AG20443 (cell line): ENCODE results near the gene RALGAPB.

Source experiments
- DNase-seq: peaks from one replicate; pipeline ENCODE4 v3.0.0; 2012; ENCODE audit warnings: low spot score, mixed read lengths

Gene RALGAPB

DNA sequence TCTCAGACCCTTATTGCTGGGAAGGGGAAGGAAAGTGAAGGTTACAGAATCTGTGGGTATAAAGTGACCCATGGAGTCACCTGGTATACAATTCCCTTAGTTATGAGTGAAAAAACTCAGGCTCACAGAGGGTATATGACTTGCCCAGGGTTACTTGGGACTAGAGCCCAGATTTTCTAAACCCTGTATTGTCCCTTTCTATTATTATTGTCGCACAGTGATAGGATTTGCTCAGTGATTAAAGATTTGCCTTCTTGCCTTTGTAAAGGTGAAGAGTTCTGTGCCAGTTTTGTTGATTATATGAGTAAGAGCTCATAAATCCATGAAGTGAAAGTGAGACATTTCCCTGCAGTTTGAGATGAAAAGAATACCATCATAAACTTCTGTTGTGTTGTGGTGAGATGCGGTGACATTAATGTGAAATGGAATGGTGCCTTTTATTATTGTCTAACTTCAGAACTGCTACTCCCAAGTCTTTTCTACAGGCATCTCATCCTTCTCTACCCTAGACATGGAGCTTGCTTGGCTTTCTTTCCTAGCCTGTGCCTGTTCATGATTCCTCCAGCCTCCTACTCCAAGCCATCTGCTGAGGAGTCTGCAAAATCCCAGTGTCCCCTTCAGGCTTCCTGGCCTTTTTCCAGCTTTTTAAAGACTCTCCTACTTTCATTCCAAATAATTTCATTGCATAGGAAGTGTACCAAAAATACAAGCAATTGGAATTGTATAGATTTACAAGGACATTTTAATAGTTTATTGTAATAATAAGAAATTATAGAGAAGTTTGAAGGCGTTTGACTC is 74.8 kb downstream of the RALGAPB start:
- no peak for DNase-seq

DNA sequence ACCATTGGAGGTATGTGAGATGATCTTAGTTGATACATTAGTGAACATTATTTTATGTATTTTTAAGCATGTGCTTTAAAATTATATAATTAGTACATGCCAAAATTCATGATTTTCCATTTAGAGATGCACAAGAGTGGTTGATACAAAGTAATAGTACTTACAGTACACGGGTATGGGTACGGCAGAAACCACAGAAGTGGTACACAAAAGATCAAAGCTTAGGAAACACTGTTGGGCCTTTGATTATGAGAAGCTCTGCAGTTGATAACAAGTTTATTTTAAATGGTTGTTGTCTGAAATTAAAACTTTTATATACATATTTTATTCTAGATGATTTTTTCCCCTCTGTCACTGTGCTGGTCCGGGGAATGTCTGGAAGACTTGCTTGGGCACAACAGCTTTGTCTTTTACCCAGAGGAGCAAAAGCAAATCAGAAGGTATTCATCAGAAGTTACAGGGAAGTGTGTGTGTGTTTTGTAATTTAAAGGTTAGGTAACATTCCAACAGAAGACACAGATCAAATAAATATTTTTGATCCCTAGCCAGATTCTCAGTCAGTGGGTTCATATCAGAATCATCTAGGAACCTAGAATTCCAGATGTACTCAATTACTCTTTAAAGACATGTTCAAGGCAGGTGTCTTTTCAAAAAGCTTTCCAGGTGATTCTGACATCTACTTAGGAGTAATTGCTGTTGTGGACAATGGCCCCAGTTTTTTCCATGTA is 75.9 kb downstream of the RALGAPB start:
- DNase-seq, result no peak

DNA sequence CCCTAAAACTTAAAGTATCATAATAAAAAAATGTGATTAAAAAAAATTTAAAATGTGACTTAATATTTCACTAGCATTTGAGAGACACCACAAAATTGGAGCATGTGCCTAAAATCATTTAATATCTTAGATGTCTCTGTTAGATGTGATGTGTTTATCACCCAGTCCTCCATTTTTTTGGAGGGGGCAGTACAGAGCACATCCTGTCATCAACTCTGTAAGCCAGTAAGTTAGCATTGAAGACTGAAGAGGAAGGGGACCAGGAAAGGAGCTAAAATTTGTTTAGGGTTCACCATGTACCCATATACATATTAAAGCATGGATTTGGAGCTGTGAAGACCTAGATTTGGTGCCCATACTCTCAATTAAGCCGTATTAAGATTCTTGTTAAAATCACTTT is 77.6 kb downstream of the RALGAPB start:
- DNase-seq, result no peak

DNA sequence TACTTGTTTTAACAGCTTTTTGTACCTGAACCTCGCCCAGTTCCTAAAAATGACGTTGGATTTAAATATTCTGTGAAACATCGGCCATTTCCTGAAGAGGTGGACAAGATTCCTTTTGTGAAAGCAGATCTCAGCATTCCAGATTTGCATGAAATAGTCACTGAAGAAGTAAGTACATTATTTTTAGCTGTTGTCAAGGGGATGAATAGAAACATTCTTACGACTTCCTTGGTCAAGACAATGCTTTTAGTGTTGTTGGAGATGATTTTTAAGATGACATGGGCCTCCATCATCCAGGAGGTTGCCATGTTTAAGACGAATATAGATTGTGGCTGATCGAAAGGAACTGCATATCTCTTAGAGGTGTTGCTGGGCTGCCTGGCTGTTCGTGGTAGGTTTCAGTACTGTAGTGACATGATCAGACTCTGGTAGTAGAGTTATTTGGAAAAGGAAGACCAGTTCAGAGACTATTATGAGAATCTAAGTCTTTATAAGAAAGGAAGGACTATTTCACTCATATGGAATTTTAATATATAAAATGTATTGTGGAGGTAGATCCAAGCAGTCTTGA is 78.5 kb downstream of the RALGAPB start:
- no peak for DNase-seq

DNA sequence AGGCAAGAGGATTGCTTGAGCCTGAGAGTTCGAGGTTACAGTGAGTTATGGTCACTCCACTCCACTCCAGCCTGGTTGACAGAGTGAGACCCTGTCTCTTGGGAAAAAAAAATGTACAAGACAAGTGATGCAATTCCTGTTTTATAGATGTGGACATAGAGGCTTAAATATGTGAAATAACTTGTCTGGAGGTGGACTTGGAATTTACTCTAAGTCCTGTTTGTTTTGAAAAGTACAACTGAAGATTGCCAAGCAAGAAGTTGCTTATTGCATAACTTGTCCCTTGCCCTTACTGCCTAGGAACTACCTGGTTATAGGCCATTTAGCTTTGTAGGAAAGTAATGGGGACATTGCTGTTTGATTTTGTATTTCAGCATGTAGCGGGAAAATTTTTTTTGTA is 82.3 kb downstream of the RALGAPB start:
- no peak for DNase-seq

DNA sequence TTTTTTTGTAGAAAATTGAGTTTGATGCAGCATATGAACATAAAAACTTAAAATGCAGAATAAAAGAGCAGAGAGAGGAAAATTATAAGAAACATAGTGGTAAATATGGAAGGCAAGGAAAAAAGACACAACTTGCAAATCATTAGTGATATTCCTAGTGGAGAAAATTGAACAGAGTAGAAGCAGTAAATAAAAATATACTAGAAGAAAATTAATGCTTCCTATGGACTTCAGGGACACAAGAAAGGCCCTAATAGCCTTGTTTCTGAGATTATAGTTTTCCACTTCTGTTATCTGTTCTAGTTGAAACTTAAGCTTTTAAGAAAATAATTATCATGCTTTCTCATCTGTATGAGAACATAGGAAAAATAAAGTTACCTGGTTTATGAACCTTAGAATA is 82.8 kb downstream of the RALGAPB start:
- no peak for DNase-seq

DNA sequence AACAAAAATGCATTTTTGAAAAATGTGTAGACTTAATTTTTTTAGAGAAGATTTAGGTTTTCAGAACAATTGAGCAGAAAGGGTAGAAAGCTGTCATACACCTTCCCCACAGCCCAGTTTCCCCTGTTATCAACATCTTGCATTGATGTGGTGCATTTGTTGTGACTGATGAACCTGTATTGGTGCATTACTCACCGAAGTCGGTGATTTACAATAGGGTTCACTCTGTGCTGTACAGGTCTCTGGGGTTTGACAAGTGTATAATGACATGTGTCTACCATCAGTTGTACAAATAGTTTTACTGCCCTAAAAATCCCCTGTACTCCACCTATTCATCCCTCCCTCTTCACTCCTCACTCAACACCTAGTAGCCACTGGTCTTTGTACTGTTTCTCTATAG is 84.5 kb downstream of the RALGAPB start:
- DNase-seq, result no peak

DNA sequence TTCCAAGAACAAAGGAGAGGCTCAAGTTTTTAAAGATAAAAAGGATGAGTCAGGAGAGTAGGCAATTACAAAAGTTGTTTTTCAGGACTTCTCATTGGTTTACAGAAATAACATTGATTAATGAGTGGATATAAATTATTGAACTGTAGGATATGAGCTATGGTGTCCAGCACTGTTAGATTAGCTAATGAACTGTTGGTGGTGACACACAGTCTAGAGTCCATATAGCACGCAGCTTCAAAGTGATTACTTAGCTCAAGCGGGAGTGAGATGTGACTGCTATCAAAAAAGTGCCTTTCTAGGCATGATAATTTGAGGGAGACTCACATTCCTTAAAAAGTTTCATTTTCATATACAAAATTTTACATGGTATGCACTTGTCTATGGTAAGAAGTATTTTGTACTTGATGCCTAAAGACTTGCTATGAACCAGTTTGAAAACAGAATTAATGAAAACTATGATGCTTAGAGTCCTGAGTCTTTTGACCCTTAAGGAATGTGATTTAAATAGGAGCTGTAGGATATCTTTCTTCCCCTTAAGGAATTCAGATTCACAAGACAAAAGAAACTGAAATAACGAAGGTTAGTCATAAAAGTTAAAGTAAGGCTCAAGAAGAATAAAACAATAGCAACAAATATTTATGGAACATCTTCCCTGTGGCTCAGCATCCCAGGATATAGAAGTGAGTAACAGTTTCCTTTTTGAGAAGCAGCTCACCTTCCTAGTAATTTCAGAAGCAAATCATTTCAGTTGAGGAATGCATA is 86.1 kb downstream of the RALGAPB start:
- DNase-seq, result no peak

DNA sequence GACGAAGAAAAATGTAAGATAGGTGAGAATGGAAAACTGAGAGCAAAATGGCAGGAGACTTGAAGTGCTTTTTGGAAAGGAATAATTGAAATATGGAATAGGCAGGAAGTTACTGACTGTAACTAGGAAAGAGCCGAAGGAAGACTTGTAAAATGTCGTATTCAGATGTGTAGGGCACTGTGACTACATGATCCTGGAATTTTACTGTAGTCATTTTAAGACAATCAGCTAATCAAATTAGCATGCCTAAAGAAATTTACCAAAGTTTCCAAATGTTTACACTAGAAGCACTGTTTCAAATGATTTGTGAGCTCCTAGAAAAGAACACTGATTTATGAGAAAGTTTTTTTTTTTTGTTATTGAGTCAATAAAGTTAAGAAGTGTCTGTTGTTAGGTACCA is 87.1 kb downstream of the RALGAPB start:
- no peak for DNase-seq

DNA sequence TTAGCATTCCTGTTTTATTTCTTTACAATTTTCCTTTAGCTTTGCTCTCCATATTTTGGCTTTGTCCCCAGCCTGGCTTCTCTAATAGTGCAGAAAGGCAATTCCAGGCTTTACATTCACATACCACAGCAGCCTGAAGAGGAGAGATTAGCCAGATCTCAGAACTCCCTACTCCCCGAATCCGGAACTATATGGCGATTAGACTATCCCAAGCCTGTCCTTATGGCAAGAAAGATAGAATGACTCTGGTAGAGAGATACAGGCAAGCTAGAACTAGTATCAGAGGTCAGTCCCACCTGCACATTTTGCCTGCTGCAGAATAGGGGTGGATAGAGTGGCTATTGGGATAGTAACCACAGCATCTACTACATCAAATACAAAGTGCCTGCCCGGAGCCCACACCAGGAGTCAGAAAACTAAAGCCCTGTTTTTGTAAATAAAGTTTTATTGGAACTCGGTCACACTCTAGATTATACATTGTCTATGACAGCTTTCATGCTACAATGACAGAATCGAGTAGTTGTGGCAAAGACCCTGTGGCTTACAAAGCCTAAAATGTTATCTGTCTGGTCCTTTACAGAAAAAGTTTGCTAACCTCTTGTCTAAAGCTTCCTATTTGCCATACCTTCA is 91.3 kb downstream of the RALGAPB start:
- no peak for DNase-seq

DNA sequence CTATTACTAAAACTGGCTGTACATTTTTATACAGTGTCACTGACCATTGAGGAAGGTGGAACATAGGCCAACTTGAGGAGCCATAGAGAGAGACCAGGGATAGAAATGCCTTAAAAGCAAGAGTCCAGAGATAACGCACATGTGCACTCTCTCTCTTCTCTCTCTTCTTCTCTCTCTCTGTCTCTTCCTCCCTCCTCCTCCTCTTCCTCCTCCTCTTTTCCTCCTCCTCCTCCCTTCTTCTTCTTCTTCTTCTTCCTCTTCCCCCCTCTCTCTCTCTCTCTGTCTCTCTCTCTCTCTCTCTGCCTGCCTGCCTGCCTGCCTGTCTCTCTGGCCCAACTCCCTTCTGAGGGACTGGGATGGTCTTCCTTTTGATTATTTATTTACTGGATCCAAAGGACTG is 92.0 kb downstream of the RALGAPB start:
- DNase-seq, result no peak

DNA sequence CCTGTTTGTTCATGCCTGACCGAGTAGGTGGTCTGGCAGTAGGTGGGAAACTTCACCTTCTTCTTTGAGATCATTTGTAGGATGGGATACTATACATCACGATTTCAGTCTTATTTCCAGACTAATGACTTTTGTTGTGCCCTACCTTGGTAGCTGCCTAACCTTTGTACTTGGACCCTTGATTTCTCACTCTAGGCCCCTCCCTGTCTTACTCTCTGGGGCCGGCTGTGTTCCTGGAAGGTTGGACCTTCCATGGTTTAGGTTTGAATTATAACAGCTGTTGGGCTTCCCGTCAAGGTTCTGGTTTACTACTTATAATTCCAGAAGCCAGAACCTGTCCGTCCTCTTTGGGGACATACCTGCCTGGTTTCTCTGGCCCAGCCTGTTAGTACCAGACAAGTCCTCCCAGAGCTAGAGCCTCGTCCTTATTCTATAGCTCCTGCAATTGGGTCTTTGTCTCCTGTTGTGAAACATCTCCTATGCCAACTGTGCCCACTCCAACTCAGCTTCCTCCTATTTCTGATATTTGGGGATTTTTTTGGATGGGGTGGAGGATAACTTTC is 93.5 kb downstream of the RALGAPB start:
- no peak for DNase-seq

DNA sequence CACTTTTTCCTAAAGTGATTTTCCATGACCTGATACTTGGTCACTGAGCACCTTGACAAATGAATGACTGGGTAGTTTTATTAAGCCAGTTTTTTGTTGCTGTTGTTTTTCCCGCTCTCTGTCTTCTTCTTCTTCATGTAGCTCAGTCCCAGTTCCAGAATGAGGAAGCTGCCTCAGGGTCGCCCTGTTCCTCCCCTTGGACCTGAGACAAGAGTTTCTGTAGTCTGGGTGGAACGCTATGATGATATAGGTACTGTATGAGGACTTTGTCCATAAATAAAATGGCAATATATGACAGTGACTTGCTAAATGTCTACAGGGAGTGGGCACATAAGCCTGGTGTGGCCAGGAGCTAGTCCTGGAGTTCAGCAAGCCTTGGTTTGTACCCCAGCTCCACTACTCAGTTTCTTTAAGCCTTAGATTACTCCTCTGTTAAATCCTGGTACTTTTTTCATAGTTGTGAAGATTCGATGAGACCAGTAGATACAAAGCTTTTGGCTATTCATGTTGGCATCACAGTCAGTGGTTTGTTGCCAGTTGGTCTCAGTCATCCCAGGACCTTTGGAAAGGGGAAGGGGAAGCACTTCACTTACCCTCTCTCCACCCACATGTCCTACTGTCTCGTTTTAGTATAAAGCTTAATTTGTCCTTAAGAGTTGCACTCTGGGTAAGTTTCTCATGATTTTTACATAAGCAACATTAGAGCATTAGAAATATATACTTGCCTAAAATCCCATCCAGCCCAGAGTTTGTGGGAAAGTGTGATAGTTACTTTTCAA is 97.3 kb downstream of the RALGAPB start:
- no peak for DNase-seq

DNA sequence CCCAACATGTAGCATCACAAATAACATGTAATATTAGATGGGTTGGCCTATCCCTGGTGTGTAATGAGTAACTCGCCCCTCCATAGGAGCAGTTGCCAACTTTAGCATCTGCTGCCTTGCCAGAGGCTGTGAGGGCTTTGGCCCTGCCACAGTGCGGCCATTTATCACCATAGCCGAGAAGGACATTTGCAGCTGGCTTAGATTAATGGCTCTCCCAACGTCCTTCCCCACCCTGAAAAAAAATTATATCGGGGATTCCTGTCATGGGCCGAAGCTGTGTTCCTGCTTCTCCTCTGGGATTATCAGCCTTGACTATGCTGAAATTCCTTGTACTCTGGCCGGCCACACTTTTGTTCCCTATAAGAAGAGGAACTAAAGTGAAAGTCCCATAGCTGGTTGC is 100.8 kb downstream of the RALGAPB start:
- no peak for DNase-seq

DNA sequence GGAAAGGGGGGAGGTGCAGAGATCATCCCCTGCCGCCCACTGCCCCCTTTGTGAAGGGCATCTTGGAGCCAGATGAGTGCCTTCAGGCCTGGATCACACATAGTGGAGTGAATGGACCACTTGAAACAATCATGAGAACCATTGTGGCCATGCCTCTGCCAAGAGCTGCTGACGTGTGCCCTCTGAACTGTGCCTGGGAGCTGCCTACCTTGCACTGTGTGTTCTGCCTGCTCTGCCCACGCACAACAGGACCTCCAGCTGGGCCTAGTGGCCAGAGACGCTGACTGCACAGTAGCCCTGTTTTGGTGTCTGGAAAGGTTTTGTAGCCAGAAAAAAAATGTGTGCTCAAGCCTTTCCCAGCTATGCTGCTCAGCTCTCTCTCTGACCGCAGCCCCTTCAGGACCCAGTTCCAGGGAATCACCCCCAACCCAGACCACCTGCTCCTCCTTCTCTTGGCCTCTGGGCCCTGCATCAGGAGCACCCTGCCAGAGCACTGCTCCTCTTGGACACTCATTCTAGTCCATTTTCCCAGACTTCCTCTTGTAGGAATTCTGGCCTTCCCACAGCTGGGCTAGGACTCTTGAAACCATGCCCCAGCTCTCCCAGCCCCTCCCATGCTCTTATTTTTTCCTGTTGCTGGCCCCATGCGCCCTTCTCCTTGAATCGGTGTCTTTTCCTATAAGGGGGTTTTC is 106.7 kb downstream of the RALGAPB start:
- DNase-seq, result no peak

DNA sequence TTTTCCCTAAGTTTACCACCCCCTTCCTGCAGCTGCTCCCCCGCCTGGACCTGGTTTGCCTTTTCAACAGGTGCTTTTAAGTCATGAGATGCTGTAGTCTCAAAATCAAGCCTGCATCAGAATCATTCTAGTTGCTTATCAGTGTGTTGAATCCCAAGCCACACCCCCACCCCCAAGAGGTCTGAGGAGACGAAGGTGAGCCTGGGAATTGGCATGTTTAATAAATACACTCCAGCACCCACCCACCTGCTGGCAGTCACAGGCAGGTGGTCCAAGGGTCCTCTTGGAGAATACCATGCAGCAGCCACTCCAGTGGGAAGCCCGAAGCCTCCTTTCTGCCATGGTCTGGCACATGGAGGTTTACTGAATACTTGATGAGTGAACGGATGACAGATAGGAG is 107.3 kb downstream of the RALGAPB start:
- no peak for DNase-seq

DNA sequence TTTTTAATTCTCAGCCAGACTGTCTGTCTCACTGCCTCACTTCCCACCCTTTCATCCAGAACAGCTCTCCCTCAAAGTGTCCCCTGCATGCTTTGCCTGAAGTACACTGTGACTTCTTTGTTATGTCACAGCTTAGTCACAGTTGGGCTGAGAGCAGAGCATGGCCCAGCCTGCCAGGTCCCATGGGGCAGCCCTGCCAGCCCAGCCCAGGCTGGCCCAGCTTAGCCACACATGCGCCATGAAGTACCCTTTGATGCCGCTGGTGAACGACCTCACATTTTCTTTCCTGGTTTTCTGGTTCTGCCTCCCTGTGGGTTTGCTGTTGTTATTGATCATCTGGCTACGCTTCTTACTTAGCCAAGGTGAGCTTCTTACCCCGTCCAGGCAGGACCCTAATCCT is 108.4 kb downstream of the RALGAPB start, which contains the start of gene ADIG:
TSS of gene ADIG (plus strand) at position 185 of the 400 bp plus-strand sequence. CDS start at position 239, 54 bp downstream.
- DNase-seq, result no peak

DNA sequence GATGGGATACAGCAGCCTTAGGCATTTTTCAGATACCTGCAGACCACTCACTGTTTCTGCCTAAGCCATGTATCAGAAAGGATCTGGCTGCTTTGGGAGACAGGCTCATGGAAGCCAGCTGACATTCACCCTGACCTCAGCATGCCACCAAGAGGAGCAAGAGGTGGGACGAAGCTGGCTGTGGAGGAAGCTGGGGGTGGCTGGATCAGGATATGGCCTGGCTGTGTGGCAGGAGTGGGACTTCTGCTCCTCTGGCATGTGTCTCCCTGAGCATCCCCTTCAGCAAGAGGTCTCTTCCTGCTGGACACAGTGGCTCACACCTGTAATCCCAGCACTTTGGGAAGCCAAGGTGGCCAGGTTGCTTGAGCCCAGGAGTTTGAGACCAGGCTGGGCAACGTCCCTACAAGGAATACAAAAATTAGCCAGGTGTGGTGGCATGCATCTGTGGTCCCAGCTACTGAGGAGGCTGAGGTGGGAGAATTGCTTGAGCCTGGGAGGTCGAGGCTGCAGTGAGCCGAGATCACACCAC is 109.3 kb downstream of the RALGAPB start:
- DNase-seq, result no peak

DNA sequence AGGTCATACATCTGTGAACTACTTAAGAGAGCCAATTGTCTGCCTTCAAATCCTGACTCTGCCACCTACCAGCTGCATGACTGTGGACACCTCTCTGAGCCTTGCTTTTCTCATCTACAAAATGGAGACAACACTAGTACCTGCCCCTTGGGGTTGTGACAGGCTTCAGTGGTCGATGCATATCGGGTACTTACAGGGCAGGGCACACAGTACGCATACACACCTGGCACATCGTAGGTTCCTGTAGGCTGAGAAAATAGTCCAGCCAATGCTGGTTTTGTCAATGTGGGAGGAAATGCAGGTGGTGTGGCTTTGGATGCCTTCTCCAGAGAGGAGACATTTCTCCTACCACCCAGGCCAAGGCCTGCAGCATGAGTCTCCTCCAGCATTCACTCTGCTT is 110.7 kb downstream of the RALGAPB start:
- DNase-seq, result no peak
